Left ventricle myocardium inferior (tissue), 1 donor: ENCODE measurements around the gene CXCL1. TPM values are rescaled to one million over a fixed set of nuclear protein-coding genes. Genes with fewer than 3 reads are reported as not detected.

Source experiments
- DNase-seq: peaks from one replicate; pipeline ENCODE4 v3.0.0-alpha.2; 2020
- H3K27ac ChIP-seq: fragments of 200-600 bp; replicated peaks from 2 replicates; pipeline ENCODE4 v1.8.0; 2021
- H3K27me3 ChIP-seq: fragments of 200-600 bp; 2 replicates; pipeline ENCODE4 v1.8.0; 2021; ENCODE audit warnings: low read depth
- H3K36me3 ChIP-seq: fragments of 200-600 bp; 2 replicates; pipeline ENCODE4 v1.8.0; 2021
- H3K4me1 ChIP-seq: fragments of 200-600 bp; 2 replicates; pipeline ENCODE4 v1.8.0; 2021
- H3K4me3 ChIP-seq: fragments of 200-600 bp; 2 replicates; pipeline ENCODE4 v1.8.0; 2021; ENCODE audit warnings: mild to moderate bottlenecking, moderate library complexity
- H3K9me3 ChIP-seq: fragments of 200-600 bp; replicated peaks from 2 replicates; pipeline ENCODE4 v1.8.0; 2021
- CTCF ChIP-seq: fragments of 200-600 bp; IDR thresholded peaks from 2 replicates; pipeline ENCODE4 v1.8.0; 2021; ENCODE audit warnings: antibody characterized with exemption, mild to moderate bottlenecking, borderline replicate concordance
- intact Hi-C: fragments of 100-400 bp; cut with micrococcal nuclease; formaldehyde crosslinking; loops from one replicate; pipeline ENCODE4 v1.11.0; 2022
- total RNA-seq: library from RNA; stranded (reverse); fragmentation: NEBNext Ultra II Directional; extraction: Animal tissue kit (Norgen Biotek cat#: 25700); gene quantifications from one replicate; pipeline ENCODE4 v1.2.1, GENCODE V29; 2021
- donor health status: DM: no; HTN: yes; CAD: no; lungs with severe emphysema.

CXCL1 gene
- total RNA-seq, 1 donor from 2014 or later = 0.55 TPM

DNA sequence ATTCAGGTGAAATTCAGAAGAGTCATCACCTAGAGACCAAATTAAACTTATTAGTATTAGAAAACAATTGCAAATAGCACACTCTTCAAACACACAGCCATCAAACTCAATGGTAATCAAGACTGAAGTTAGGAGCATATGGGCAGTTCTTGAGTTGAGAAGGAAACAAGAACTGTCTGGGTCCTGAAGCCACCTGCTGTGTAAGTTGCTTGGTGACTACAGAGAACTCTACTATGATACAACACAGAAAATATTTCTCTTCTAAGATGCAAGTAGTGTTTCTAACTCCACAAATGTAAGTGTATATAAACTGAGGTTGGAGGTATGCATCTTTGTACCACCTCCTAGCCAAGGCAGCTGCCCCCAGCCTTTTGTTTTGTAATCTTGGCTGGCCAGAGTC is 16.4 kb upstream of the CXCL1 start:
- Histone ChIP-seq H3K27ac (no peak overlapping the region), H3K4me3 (no peak overlapping the region), H3K4me1 (peaks cover 7% of the 10 kb centered on the region), H3K36me3 (no peaks in the 10 kb centered on the region), H3K27me3 (peaks cover 31% of the 10 kb centered on the region), H3K9me3 (no peaks in the 10 kb centered on the region)
- DNase-seq = no peak
- intact Hi-C loops = no loop called here
- no peak for TF ChIP-seq CTCF

- Histone ChIP-seq H3K4me3 (peak within 1 kb of the TSS; percentile 40), H3K9me3 (no peaks in the 10 kb centered on the region), H3K27me3 (peaks cover 31% of the 10 kb centered on the region), H3K36me3 (no peaks in the 10 kb centered on the region), H3K27ac (no peak within 1 kb of the TSS), H3K4me1 (peaks cover 7% of the 10 kb centered on the region)
- intact Hi-C loops = no loop called here
- peak; percentile 19 for TF ChIP-seq CTCF
- DNase-seq = no peak
Measured at GRCh38 chr4:73853246-73853704, 15.9 kb upstream of the CXCL1 start, which contains the start of gene PF4V1. Gene PF4V1 (plus strand): TSS chr4:73853296. CDS start chr4:73853363, 67 bp downstream.

DNA sequence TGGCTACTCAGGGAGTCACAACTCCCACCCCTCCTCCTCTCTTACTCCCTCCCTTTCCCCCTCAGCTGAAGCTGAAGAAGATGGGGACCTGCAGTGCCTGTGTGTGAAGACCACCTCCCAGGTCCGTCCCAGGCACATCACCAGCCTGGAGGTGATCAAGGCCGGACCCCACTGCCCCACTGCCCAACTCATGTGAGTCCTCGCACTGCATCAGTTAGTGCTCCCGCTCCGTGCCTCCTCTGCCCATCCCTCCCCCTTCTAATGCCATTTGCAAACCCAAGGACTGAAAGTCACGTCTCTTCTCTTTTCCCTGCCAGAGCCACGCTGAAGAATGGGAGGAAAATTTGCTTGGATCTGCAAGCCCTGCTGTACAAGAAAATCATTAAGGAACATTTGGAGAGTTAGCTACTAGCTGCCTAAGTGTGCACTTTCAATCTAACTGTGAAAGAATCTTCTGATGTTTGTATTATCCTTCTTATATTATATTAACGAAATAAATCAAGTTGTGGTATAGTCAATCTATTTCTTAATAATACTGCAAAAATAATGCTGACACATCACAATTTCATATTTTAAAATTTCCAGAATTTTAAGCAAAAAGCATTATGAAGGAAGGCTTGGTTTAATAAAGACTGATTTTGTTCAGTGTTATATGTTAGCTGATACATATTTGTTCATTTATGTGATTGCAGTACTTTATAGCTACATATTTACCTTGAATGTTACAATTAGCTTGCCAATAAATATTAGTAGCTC is 15.3 kb upstream of the CXCL1 start:
- TF ChIP-seq CTCF = no peak
- Histone ChIP-seq H3K27ac (no peak overlapping the region), H3K9me3 (no peaks in the 10 kb centered on the region), H3K36me3 (no peaks in the 10 kb centered on the region), H3K4me3 (peak overlapping the region; percentile 40), H3K4me1 (peaks cover 7% of the 10 kb centered on the region), H3K27me3 (peaks cover 31% of the 10 kb centered on the region)
- intact Hi-C loops = no loop called here
- no peak for DNase-seq

- no peak for DNase-seq
- no peaks in the 10 kb centered on the region for H3K36me3 ChIP-seq
- H3K27ac ChIP-seq = no peak overlapping the region
- H3K27me3 ChIP-seq = peaks cover 31% of the 10 kb centered on the region
- intact Hi-C loops = no loop called here
- no peaks in the 10 kb centered on the region for H3K9me3 ChIP-seq
- H3K4me1 ChIP-seq = peaks cover 7% of the 10 kb centered on the region
- TF ChIP-seq CTCF = no peak
- no peak overlapping the region for H3K4me3 ChIP-seq
Measured at GRCh38 chr4:73855406-73855805, 13.8 kb upstream of the CXCL1 start.

DNA sequence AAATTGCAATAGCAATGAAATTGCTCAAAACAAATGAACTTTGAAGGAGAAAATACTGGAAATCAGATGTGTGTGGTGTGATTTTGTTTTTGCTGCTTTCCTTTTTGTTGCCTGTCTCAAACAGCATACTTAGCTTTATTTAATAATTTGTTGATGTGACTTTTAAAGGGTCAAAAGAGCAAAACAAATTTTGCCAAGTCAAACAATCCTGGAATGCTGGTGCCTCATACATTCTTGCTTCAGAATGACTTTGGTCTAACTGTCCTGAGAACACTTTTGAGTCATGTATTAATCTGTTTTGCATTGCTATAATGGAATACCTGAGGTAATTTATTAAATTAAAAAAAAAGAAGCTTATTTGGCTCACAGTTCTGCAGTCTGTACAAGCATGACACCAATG is 12.7 kb upstream of the CXCL1 start:
- DNase-seq = no peak
- Histone ChIP-seq H3K4me1 (peaks cover 7% of the 10 kb centered on the region), H3K4me3 (no peak overlapping the region), H3K9me3 (no peaks in the 10 kb centered on the region), H3K27ac (no peak overlapping the region), H3K27me3 (peaks cover 31% of the 10 kb centered on the region), H3K36me3 (no peaks in the 10 kb centered on the region)
- intact Hi-C loops = no loop called here
- TF ChIP-seq CTCF = no peak
